HG03025 (cell line): ENCODE results near the gene SLC7A5.
"Not testable (repeated sequence)": the region's sequence is repeated elsewhere in the genome, so short reads cannot be mapped to it uniquely, and the experiment has no call there.

Experiments used
- ATAC-seq: cut with Tn5 transposase; IDR thresholded peaks from one replicate; pipeline ENCODE4 v1.9.1; 2021; ENCODE audit warnings: mild to moderate bottlenecking, moderate library complexity; ENCODE audit not compliant: unreplicated experiment, low FRiP score

The SLC7A5 gene

DNA sequence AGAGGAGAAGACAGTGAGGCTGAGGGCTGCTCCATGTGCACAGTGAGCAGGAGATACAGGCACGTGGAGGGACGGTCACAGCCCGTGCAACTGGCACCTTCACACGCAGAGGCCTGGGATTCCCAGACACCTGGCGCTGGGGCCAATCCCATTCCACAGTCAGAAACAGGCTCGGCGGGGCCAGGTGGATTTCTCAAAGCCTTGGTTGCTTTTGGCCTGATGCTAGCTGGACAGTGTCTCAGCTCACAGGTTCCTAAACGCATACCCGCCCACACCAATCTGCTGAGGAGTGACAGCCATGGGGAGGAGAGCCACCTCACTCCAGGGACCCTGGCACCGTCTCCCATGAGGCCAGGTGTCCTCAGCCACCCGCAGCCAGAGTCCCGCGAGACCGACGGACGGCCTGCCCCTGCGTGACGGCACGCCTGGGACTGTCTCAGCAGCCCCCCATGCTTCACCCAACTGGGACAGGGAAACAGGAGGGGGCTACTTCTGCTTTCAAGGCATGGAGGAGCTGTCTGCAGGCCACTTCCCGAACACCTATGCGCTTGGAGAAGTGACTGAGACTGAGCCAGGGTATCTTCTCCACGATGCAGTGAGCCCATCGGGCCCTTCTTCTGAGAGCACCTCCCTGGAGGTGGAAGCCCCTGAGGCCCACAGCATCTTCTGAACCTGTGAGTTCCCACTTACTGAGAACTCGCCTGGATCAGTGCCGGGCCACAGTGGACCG lies 6.5 kb downstream of the SLC7A5 start:
- ATAC-seq: not testable (repeated sequence)

DNA sequence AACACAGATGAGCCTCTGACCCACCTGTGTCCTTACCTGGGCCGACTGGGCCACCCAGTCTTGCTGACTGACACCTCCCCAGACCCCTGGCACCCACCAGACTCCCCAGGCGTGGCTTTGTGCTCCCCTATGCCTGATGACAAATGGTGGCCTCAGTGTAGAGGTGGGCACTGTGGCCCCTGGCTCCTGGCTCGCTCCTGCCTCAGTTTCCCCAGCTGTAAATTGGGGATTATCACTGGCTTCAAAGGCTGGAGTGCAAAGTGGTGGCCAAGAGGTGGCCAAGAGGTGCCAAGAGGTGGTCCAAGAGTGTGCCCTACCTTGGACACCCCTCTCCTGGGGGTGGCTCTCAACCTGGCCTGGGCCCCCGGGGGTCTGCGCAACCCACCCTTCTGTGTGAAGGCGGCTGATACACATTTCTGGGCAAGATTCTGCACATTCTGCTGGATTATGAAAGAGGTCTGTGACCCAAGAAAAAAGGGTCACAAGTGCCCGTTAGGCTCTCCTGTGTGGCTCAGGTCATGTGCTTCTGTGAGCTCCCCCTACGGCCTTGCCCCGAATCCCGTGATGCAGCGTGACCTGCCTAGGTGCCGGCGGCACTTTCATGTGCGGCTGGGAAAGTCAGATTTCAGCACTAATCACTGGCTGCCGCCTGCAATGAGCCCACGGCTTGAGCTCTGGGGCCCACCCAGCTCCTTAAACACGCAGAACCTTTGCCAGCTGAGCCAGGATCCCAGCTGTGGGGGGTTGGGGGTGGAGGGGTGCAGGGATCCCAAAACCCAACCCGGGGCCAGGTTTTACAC lies 7.8 kb downstream of the SLC7A5 start:
- ATAC-seq: not testable (repeated sequence)

GRCh38 chr16:87860553-87861299 lies 8.6 kb downstream of the SLC7A5 start:
- ATAC-seq: no peak

- not testable (repeated sequence) for ATAC-seq
These were observed 10.9 kb downstream of the SLC7A5 start for GRCh38 chr16:87858151-87858993.

DNA sequence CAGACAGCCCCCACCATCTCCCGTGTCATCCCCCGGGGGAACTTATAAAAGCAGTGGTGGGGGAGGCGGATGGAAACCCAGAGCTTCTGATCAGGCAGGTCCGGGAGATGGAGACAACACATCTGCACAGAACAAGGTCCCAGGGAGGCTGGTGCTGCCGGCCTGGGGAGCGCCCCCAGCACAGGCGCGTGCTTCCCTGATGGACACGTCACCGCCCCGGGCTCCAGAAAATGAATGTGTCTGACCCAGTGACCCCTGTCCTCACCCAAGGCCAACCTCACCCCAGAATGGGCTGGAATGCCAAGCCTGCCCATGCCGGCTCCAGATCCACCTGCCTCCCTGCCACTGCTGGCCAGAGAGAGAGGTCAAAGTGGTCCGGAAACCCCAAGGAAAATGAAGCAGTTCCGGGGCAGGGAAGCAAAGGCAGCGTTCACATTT lies 12.5 kb downstream of the SLC7A5 start:
- ATAC-seq: no peak

GRCh38 chr16:87855852-87856715 lies 13.2 kb downstream of the SLC7A5 start:
- ATAC-seq: no peak

DNA sequence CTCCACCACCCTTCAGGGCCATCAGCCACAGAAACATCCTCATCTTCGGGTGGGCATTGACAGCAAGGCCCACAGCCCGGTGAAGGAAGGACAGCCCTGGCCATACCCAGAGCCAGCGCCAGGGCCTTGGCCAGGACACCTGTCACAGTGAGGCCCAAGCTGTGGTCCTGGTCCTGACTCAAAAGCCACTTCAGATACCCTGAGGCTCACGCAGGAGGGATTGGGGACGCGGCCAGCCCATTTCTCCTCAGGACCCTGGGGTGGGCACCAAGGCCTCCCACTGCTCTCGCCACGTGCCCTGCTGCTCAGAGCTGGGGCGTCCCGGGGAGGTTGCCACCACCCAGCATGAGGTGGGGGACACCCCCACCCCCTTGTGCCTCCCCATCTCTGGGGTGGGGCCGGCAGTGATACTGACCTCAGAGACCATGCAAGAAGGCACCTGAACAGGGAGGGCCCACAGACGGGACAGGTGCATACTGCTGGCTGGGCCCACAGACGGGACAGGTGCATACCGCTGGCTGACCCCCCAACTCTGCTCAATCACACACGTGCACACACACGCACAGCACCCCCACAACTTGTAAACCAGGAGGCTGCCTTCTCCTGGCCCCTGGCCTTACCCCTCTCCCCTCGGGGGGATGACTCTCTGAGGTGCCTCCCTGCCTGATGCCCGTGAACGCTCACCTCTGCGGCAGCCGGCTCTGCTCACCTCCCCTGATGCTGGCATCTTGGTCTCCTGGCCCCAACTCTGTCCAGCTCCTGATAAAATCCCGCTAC lies 14.2 kb downstream of the SLC7A5 start:
- no peak for ATAC-seq

DNA sequence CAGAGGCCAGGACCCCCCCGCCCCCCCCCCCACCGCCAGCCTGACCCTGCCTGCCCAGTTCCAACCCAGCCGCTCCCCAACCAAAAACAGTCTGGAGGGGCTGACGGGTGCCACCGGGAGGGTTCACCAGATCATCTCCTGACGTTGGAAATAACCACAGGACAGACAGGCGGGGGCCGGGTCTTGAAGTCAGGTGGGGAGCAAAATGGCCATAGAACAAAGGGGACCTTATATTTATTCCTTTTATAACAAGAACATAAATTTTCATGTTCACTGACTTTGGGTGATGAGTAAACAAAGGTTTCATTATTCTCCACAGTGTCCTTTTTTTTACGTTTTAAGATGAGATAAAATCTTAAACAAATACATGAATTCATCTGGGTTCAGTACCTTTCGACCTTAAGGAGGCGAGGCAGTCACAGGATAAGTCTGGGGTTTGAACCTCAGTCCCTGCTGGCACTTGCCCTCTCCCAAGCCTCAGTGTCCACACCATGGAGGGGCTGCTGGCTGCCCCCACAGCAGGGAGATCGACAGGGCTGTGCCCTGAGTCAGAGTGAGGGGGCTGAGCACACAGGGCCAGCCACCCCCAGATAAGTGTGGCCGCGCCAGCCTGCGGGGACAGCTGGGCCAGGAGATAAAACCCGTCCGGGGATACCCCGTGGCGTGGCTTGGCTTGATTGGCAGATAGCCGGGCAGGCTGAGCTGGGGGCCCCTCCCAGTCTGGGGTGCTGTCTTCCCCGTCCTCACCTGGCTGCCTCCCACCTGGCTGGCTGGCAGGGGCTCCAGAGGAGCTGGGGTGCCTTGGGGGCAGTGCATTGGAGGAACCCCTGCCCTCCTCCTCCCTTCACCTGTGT lies 15.0 kb downstream of the SLC7A5 start:
- ATAC-seq: no peak

GRCh38 chr16:87853411-87854052 lies 15.8 kb downstream of the SLC7A5 start:
- ATAC-seq: no peak

DNA sequence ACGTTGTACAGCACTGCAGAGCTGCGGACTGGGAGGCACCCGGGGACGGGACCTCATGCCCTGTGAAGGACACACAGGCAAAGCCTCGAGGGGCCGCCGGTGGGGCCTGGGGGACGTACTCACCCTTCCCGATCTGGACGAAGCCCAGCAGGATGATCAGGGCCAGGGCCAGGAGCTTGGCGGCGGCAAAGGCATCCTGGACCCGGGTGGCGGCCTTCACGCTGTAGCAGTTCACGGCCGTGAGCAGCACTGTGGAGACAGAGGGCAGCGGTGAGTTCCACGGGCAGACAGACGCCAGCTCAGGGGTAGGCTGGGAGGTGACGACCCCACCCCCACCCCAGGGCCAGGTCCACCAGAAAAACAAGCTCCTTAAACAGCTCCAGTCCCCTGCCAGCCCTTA lies 17.7 kb downstream of the SLC7A5 start:
- no peak for ATAC-seq

GRCh38 chr16:87851141-87851587 lies 18.1 kb downstream of the SLC7A5 start:
- ATAC-seq: no peak

DNA sequence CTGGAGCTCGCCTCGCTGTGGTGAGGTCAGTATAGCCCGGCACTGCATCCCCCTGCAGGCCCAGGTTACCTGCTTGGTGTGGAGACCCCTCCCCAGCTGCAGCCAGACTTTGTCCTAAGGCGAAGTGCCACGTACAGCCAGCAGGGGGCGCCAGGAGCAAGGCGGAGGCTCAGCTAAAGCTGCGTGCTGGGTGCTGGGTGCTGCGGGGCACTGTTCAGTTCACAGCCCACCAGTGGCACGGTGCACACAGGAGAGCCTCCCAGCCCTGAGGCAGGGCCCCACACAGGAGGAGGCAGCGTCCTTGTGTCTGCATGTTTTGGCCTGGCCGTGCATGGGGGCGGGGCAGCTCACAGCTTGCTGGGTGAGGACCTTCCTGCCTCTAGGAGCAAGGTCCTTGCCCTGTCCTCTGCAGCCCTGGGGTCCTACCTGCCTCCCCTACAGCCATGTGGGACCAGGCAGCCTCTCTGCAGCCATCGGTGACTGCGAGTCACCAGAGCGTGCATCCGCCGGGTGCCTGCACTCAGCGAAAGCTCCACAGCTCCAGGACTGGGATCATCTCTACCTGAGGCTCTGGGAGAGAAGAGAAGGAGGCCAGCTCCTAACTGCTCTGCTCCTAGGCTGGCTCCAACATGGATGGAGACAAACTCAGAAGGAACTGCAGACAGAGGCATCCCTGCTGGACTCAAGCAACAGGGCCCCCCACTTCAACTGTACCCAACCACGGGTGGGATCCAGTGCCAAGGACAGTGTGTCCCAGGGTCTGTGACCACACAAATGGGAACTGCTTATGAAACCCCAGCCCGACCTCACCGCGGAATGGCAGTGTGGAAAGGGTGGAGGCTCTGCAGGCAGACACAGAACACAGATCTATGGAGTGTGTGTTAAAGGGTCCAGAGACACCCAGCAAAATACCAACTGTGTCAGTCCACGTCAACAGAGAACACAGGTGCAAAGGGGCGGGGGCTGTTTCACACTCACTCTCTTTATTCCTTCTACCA lies 19.0 kb downstream of the SLC7A5 start:
- no peak for ATAC-seq

GRCh38 chr16:87849419-87850008 lies 19.8 kb downstream of the SLC7A5 start:
- ATAC-seq: no peak

DNA sequence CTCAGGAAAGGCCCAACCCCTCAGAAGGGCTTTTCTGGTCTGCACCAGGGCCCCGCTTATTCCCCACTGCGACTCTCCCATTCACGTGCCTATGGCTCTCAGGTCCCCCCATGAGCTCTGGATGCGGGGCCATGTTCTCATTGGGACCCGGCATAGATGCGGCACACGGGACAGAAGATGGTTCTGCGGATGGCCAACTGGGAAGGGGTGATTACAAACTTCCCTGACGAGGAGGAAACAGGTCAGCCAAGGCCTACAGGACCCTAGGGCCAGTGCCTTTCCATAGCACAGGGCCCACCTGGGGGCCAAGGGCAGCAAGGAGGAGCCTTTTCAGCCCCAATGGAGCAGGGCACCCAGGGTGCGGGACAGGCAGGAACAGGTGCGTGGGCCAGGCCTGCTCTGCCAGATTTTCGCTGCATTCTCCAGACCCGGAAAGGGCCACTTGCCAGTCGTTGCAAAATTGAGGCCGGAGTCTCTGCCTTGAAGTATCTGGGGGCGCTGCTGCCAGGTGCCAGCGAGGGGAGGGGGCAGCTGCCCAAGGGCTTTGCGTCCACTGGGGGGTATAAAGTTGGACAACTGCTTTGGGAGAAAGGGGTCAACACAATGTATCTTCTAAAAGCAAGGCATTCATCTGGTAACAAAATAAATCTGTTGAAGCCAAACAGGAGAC lies 20.5 kb downstream of the SLC7A5 start:
- no peak for ATAC-seq
